GM12878 (cell line): Measurements from ENCODE around the gene RNF41. TPM values are rescaled to one million over a fixed set of nuclear protein-coding genes. Genes with fewer than 3 reads are reported as not detected.

Source experiments
- BCL3 ChIP-seq: IDR thresholded peaks from 2 replicates; pipeline ENCODE4 v1.6.1; 2011; ENCODE audit warnings: borderline replicate concordance, low read depth, mild to moderate bottlenecking, moderate library complexity, low read length; ENCODE audit not compliant: insufficient read depth, poor library complexity, severe bottlenecking
- CTCF ChIP-seq, 3 experiments: IDR thresholded peaks in 2 of 3; conservative IDR thresholded peaks in 1 of 3; 2 replicates each; pipeline ENCODE4 v1.5.1; 2011; ENCODE audit warnings: low read depth in 3 of 3, low read length in 3 of 3, mild to moderate bottlenecking in 3 of 3, control low read depth in 2 of 3, moderate library complexity in 2 of 3, inconsistent platforms in 1 of 3, mixed read lengths in 1 of 3; ENCODE audit not compliant: control insufficient read depth in 2 of 3, insufficient read depth in 1 of 3; ENCODE audit errors: extremely low read depth in 1 of 3
- EP300 ChIP-seq, 2 experiments: fragments of 150-350 bp in 1 of 2; IDR thresholded peaks; 2 replicates each; pipeline ENCODE4 v1.6.1; 2011 to 2012; ENCODE audit warnings: low read depth in 2 of 2, low read length in 2 of 2, borderline replicate concordance in 1 of 2, improper control_type of control experiment in 1 of 2, inconsistent platforms in 1 of 2; ENCODE audit not compliant: control insufficient read depth in 1 of 2
- MLLT1 ChIP-seq: fragments of 450-650 bp; IDR thresholded peaks from 2 replicates; pipeline ENCODE4 v1.6.1; 2016; ENCODE audit warnings: mild to moderate bottlenecking
- NR2C1 ChIP-seq: fragments of 450-650 bp; IDR thresholded peaks from 2 replicates; pipeline ENCODE4 v1.6.1; 2017; ENCODE audit warnings: antibody characterized with exemption, mild to moderate bottlenecking, moderate library complexity
- RELB ChIP-seq: fragments of 450-650 bp; IDR thresholded peaks from 2 replicates; pipeline ENCODE4 v1.6.1; 2017; ENCODE audit warnings: low read depth, mild to moderate bottlenecking, moderate library complexity
- SIN3A ChIP-seq: IDR thresholded peaks from 2 replicates; pipeline ENCODE4 v1.6.1; 2012; ENCODE audit warnings: low read depth, low read length, improper control_type of control experiment
- SMARCA5 ChIP-seq: fragments of 450-650 bp; IDR thresholded peaks from 2 replicates; pipeline ENCODE4 v1.6.1; 2017; ENCODE audit warnings: mild to moderate bottlenecking
- ZNF592 ChIP-seq: fragments of 450-650 bp; IDR thresholded peaks from 2 replicates; pipeline ENCODE4 v1.6.1; 2017; ENCODE audit warnings: mild to moderate bottlenecking, moderate library complexity
- polyA plus RNA-seq, 11 experiments: library from polyadenylated mRNA; depleted of rRNA in 4 of 11; unstranded in 6 of 11; stranded (reverse) in 5 of 11; fragments of >200 nt; fragmentation: Nextera tagmentation in 4 of 11; fragmentation: Illumina TruSeq in 1 of 11; extraction: Ambion mirVana in 4 of 11; extraction: Trizol in 1 of 11; gene quantifications; 1 replicate in 1 of 11; 2 replicates in 10 of 11; pipeline versions ENCODE4 v1.2.1 to v1.2.3, GENCODE V29; 2011 to 2016; ENCODE audit warnings: inconsistent platforms in 2 of 11, missing spikeins in 2 of 11, low read depth in 1 of 11
- total RNA-seq, 4 experiments: library from RNA; depleted of rRNA in 3 of 4; stranded (reverse); fragments of >200 nt in 3 of 4; fragmentation: Illumina TruSeq in 1 of 4; extraction: Trizol in 1 of 4; gene quantifications; 2 replicates each; pipeline versions ENCODE4 v1.2.1 to v1.2.3, GENCODE V29; 2013 to 2021

RNF41 gene
- total and polyA plus RNA-seq, 10 of the 15 experiments (the other 5 are each of a cell fraction or from before 2014, with no cell fraction given) = 11.1 to 47.8 (median 30.6) TPM

GRCh38 chr12:56258068-56258819 is 36.5 kb upstream of the RNF41 start, which contains the start of gene ANKRD52 (continued):
- TF ChIP-seq BCL3 (no peak), SIN3A (peak; percentile 80), NR2C1 (0 out of 2 replicates have a peak, but pooled peaks have one; percentile 36), ZNF592 (peak; percentile 83; the same call in 1 of the 2 replicates), MLLT1 (0 out of 2 replicates have a peak, but pooled peaks have one; percentile 39), RELB (peak; percentile 55), SMARCA5 (peak; percentile 99), CTCF (IDR thresholded peaks at IDR 0.05 in 2 of 3, conservative IDR thresholded peaks at IDR 0.05 in 1 of 3; ENCODE audit: control insufficient read depth in 2 of 3, extremely low read depth in 1 of 3, insufficient read depth in 1 of 3, low read depth in 3 of 3, low read length in 3 of 3) (peak; percentile 54 to 84 (median 57); a peak in 5 of 6 replicates), EP300 (IDR thresholded peaks at IDR 0.05; ENCODE audit: borderline replicate concordance in 1 of 2, control insufficient read depth in 1 of 2, low read depth in 2 of 2, low read length in 2 of 2) (0 out of 4 replicates have a peak, but pooled peaks of 1 of the 2 experiments have one; percentile 12)
